ENCODE data around the gene PROM2.

PROM2 gene

DNA sequence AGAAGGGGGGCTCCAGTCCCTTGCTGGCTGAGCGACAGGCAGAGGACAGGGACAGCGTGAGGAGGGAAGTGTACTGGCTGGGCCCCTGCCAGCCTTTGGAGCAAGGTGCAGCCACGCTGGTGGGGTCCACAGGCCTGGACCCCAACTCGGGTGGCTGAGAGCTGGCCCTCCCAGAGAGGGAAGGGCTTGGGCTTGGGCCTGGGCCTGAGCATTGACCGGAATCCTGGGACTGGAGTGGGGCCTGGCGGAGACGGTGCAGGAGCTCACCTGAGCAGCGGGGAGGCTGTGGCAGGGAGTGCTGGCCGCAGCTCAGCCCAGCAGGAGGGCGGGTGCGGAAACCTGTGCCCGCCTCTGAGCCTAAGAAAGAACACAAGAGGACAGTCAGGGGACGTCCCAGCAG, 50.8 kb downstream of the PROM2 start:
- no peak for DNase-seq

DNA sequence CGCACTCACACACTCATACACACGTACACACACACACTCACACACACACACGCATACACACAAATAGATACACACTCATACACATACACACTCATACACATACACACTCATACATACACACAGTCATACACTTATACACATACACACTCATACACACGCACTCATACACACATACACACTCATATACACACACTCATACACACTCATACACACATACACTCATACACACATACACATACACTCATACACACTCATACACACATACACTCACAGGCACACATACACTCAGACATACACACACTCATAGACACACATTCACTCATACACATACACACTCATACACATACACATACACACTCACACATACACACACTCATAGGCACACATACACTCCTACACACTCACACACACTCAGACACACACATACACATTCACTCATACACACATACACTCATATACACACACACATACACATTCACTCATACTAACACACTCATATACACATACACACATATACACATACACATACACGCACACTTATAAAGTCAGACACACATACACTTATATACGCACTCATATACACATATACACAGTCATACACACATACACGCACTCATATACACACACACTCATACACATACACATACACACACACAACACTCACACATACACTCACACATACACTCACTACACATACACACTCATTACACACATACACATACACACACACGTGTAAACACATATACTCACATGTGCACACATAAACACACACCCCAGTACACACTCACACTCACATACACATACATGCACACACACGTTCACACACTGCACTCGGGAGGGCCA, 51.6 kb downstream of the PROM2 start:
- DNase-seq, result no peak

DNA sequence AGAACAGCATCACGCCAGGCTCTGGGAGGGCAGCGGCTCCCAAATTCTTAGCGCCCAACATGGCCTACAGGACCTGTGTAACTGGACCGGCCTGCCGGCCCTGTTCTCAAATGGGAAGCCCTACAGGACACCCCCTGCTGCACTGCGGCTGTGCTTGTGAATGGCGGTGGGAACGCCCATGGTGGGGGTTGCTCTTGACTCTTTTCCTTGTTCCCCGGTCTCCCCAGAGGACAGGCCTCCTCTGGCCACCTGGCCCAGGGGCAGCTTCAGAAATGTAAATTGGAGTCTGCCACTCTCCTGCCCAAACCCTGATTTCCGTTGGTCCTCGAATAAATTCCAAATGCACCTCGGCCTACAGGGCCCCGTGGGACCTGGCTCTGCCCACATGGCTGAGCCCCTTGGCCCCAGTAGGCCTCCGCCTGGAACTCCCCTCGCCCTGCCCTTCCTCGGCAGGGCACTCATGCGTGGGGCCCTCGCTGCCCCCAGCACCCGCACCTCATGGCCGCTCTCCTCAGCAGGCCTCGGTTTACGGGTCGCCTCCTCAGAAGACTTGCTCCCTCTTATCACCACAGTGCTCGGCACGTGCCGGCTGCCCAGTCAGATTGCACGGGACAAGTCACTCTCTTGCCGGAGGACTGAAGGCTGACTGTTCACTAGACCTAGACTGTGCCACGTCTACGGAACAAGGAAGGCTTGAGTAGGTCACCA, 52.3 kb downstream of the PROM2 start:
- no peak for DNase-seq

- no peak for DNase-seq
Measured at GRCh38 chr2:95327861-95328260, 53.6 kb downstream of the PROM2 start.

- no peak for DNase-seq
Measured at GRCh38 chr2:95328358-95329125, 54.3 kb downstream of the PROM2 start.

- DNase-seq, result no peak
Measured at GRCh38 chr2:95329401-95329800, 55.2 kb downstream of the PROM2 start.

- DNase-seq, result no peak
Measured at GRCh38 chr2:95329891-95330793, 55.9 kb downstream of the PROM2 start.

DNA sequence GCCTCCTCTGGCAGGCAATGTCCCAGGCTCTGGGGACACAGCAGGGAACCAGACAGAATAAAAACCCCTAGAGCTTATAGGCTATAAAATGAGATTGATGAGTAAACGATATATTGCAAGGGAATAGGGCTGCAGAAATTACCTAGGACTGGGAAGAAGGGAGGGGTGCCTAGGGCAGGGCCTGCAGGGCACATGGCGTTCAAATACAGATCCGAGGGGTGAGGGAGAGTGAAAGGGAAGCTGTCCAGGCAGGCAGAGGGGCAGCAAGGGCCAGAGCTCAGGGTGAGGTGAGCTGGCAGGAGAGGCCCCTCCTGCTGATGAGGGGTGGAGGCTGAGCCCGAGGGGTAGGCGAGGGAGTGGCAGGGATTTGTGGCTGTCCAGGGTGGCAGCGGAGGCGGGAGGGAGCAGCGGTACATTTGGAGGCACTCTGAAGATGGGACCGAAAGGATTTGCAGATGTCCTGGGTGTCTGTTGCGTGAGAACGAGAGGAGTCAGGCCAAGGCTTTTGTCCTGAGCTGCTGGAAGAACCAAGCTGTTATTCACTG, 56.6 kb downstream of the PROM2 start:
- no peak for DNase-seq

GRCh38 chr2:95331606-95332005, 57.4 kb downstream of the PROM2 start:
- no peak for DNase-seq

DNA sequence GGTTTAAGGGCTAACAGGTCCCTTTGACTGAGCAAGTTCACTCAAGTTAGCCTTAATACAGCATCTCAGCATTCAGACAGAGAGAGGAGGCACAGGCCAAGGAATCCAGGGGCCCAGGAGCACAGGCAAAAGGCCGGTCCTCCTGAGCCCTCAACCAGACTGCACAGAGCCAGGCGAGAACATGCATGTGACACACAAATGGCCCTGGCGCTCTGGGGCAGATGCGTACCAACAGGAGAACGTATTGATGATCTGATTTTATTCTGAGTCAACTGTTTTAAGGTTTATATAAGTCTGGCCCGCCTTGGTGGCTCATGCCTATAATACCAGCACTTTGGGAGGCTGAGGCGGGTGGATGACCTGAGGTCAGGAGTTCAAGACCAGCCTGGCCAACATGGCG, 57.8 kb downstream of the PROM2 start:
- DNase-seq, result no peak

DNA sequence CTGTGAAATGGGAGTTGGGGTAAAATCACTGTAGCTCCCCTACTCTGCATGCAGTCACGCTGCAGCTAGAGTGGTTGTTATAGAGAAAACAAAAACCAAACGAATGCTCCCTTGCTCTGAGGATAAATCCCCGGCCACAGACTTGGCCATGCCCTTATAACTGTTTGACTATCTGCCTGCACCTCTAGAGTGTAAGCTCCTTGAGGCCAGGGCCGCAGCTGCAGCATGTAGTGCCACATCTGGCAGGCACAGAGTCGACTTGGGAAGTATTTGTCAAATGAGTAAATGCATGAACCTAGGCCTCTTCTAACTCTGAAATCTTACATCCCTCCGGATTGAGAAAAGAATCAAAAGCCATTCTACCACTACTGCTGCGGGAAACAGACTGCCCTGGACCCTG, 58.8 kb downstream of the PROM2 start:
- no peak for DNase-seq

GRCh38 chr2:95333888-95334338, 59.7 kb downstream of the PROM2 start:
- peak; percentile 87 for DNase-seq

DNA sequence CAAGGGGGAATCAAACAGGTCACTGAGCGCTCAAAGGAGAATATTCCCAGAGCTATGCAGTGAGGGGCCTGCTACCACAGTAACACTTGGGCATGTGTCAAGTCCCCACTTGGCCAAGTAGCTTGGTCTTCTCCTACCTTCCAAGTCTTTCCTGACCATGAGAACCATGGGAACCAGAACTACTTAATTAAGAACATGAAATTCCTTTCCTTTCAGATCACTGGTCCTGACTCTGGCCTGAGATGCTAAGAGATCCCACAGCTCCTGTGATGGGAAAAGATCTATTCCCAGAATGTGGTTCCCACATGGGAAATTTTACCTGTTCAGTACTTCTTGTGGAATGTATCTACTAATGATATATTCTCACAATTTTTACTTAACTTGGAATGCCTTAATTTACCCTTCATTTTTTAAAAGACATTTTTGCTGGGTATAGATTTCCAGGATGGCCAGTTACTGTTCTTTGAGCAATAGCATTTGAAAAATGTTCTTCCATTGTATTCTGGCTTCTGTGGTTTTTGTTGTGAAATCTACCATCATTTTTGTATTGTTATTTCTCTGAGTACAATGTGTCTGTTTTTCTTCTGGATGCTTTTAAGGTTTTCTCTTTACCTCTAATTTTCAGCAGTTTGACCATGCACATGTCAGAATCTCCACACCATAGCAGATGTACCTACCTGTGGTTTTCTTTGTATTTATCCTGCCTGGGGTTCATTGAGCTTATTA, 60.8 kb downstream of the PROM2 start:
- DNase-seq, result no peak

DNA sequence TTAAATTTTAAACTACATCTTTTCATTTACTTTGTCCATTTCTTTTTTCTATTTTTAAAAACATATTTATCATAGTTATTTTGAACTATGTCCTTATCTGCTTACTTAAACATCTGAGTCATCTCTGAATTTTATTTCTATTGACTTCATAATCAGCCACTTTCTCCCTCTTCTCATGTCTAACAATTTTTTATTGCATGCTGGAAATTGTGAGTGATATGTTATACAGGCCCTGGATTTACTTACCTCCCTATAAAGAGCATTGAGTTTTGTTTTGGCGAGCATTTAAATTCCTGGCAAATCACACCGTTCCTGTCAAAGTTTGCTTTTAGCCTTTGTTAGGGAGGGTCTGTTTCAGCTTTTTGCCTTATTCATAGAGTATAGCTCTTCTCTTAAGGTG, 62.2 kb downstream of the PROM2 start:
- no peak for DNase-seq

GRCh38 chr2:95337829-95338228, 63.6 kb downstream of the PROM2 start:
- DNase-seq, result no peak
